ENCODE measurements around the gene HECTD4.

The HECTD4 gene

GRCh38 chr12:112317481-112317880 is 64.8 kb downstream of the HECTD4 start:
- DNase-seq: no peak

GRCh38 chr12:112314981-112315380 is 67.2 kb downstream of the HECTD4 start:
- no peak for DNase-seq

GRCh38 chr12:112309797-112310196 is 72.4 kb downstream of the HECTD4 start:
- DNase-seq: no peak

GRCh38 chr12:112308652-112309051 is 73.6 kb downstream of the HECTD4 start:
- no peak for DNase-seq

GRCh38 chr12:112308161-112308560 is 74.1 kb downstream of the HECTD4 start:
- no peak for DNase-seq

GRCh38 chr12:112307317-112308011 is 74.8 kb downstream of the HECTD4 start:
- DNase-seq: no peak

GRCh38 chr12:112305951-112306350 is 76.3 kb downstream of the HECTD4 start:
- DNase-seq: no peak

- DNase-seq: no peak
Observed at GRCh38 chr12:112304436-112304835, 77.8 kb downstream of the HECTD4 start.

GRCh38 chr12:112303799-112304198 is 78.4 kb downstream of the HECTD4 start:
- no peak for DNase-seq

- peak; percentile 33 to 55 for DNase-seq
Observed at GRCh38 chr12:112303004-112303403, 79.2 kb downstream of the HECTD4 start.

GRCh38 chr12:112299704-112300103 is 82.5 kb downstream of the HECTD4 start:
- DNase-seq: no peak

GRCh38 chr12:112297188-112297587 is 85.0 kb downstream of the HECTD4 start:
- DNase-seq: no peak

- DNase-seq: no peak
Observed at GRCh38 chr12:112296183-112296582, 86.0 kb downstream of the HECTD4 start.

- no peak for DNase-seq
Observed at GRCh38 chr12:112294793-112295192, 87.4 kb downstream of the HECTD4 start.

GRCh38 chr12:112288638-112289037 is 93.6 kb downstream of the HECTD4 start:
- DNase-seq: no peak

GRCh38 chr12:112285600-112286401 is 96.4 kb downstream of the HECTD4 start:
- no peak for DNase-seq

- no peak for DNase-seq
Observed at GRCh38 chr12:112283546-112283945, 98.7 kb downstream of the HECTD4 start.

- no peak for DNase-seq
Observed at GRCh38 chr12:112282920-112283319, 99.3 kb downstream of the HECTD4 start.

GRCh38 chr12:112275836-112276235 is 106.4 kb downstream of the HECTD4 start:
- no peak for DNase-seq

GRCh38 chr12:112275207-112275606 is 107.0 kb downstream of the HECTD4 start:
- no peak for DNase-seq

- DNase-seq: no peak
Observed at GRCh38 chr12:112270673-112271072, 111.6 kb downstream of the HECTD4 start.

GRCh38 chr12:112266473-112266872 is 115.8 kb downstream of the HECTD4 start:
- no peak for DNase-seq

- no peak for DNase-seq
Observed at GRCh38 chr12:112261559-112261958, 120.7 kb downstream of the HECTD4 start.

- DNase-seq: no peak
Observed at GRCh38 chr12:112258926-112259325, 123.3 kb downstream of the HECTD4 start.

All from activated CD4-positive, alpha-beta T cell treated with anti-CD3 and anti-CD28 coated beads, Interleukin-2, amount 50 U/mL, for 48 hours (primary cell).